Measurements from ENCODE around the gene CHDH.

Gene CHDH

GRCh38 chr3:53807117-53807810 lies 39.0 kb downstream of the CHDH start:
- no peak for DNase-seq

- DNase-seq = no peak
Observed at GRCh38 chr3:53806182-53807116, 39.8 kb downstream of the CHDH start.

- DNase-seq = no peak
Observed at GRCh38 chr3:53805463-53806159, 40.6 kb downstream of the CHDH start.

GRCh38 chr3:53804697-53805462 lies 41.3 kb downstream of the CHDH start:
- peak; percentile 3 for DNase-seq

GRCh38 chr3:53803816-53804695 lies 42.2 kb downstream of the CHDH start:
- DNase-seq = no peak

- no peak for DNase-seq
Observed at GRCh38 chr3:53803124-53803815, 42.9 kb downstream of the CHDH start.

- DNase-seq = no peak
Observed at GRCh38 chr3:53802256-53802880, 43.9 kb downstream of the CHDH start.

- DNase-seq = no peak
Observed at GRCh38 chr3:53801319-53801718, 44.9 kb downstream of the CHDH start.

- no peak for DNase-seq
Observed at GRCh38 chr3:53800041-53800906, 45.9 kb downstream of the CHDH start.

GRCh38 chr3:53799338-53799865 lies 46.8 kb downstream of the CHDH start:
- no peak for DNase-seq

- DNase-seq = no peak
Observed at GRCh38 chr3:53798144-53798543, 48.1 kb downstream of the CHDH start.

GRCh38 chr3:53795789-53796560 lies 50.2 kb downstream of the CHDH start:
- no peak for DNase-seq

- no peak for DNase-seq
Observed at GRCh38 chr3:53795176-53795575, 51.0 kb downstream of the CHDH start.

- DNase-seq = no peak
Observed at GRCh38 chr3:53794597-53794996, 51.6 kb downstream of the CHDH start.

GRCh38 chr3:53792866-53793265 lies 53.4 kb downstream of the CHDH start:
- DNase-seq = no peak

GRCh38 chr3:53791317-53791716 lies 54.9 kb downstream of the CHDH start:
- DNase-seq = no peak

- DNase-seq = no peak
Observed at GRCh38 chr3:53790470-53790869, 55.7 kb downstream of the CHDH start.

- no peak for DNase-seq
Observed at GRCh38 chr3:53789459-53789858, 56.8 kb downstream of the CHDH start.

Data from suppressor macrophage treated with lipopolysaccharide for 4 hours (primary cell).